Measurements from ENCODE around the gene CASTOR1. TPM values are rescaled to one million over a fixed set of nuclear protein-coding genes. Genes with fewer than 3 reads are reported as not detected.

Gene CASTOR1
- total RNA-seq, 1 donor from 2014 or later: 8.2 TPM

- ATAC-seq: no peak
- DNase-seq (ENCODE audit: missing footprints): peak; percentile 52
- intact Hi-C loops (cut with DNase I): no loop called here
Observed at GRCh38 chr22:30243661-30244060, 45.6 kb downstream of the CASTOR1 start.

GRCh38 chr22:30241576-30242371 lies 47.5 kb downstream of the CASTOR1 start:
- ATAC-seq (no peak), DNase-seq (ENCODE audit: missing footprints) (peak; percentile 53)
- intact Hi-C loops (cut with DNase I): no loop called here

- DNase-seq (ENCODE audit: missing footprints): peak; percentile 4
- intact Hi-C loops (cut with DNase I): no loop called here
Observed at GRCh38 chr22:30240541-30241417, 48.5 kb downstream of the CASTOR1 start.

GRCh38 chr22:30239488-30240405 lies 49.6 kb downstream of the CASTOR1 start:
- DNase-seq (ENCODE audit: missing footprints): no peak
- intact Hi-C loops (cut with DNase I): no loop called here
- no peak for ATAC-seq

More at GRCh38 chr22:30240541-30241417, 48.5 kb downstream of the CASTOR1 start:
- ATAC-seq: no peak

- peak; percentile 84 for ATAC-seq
- intact Hi-C loops (cut with DNase I): no loop called here
- no peak for DNase-seq (ENCODE audit: missing footprints)
Observed at GRCh38 chr22:30238661-30239487, 50.4 kb downstream of the CASTOR1 start.

- no peak for ATAC-seq
- DNase-seq (ENCODE audit: missing footprints): no peak
- intact Hi-C loops (cut with DNase I): no loop called here
Observed at GRCh38 chr22:30238136-30238535, 51.2 kb downstream of the CASTOR1 start.

GRCh38 chr22:30236875-30237274 lies 52.4 kb downstream of the CASTOR1 start:
- ATAC-seq: no peak
- intact Hi-C loops (cut with DNase I): no loop called here
- DNase-seq (ENCODE audit: missing footprints): no peak

- DNase-seq (ENCODE audit: missing footprints) (no peak), ATAC-seq (no peak)
- intact Hi-C loops (cut with DNase I): no loop called here
Observed at GRCh38 chr22:30235687-30236170, 53.6 kb downstream of the CASTOR1 start.

Other genes starting within 250 kb of the CASTOR1 start
- gene HORMAD2, start 209.0 kb downstream of the CASTOR1 start, total RNA-seq: not detected
- gene LIF, start 42.7 kb downstream of the CASTOR1 start, total RNA-seq: 0.27 TPM
- 0.19 TPM for gene OSM, start 22.7 kb downstream of the CASTOR1 start, total RNA-seq
- gene TBC1D10A, start 37.4 kb upstream of the CASTOR1 start, total RNA-seq: 7.1 TPM
- 95.4 TPM for gene SF3A1, start 67.4 kb upstream of the CASTOR1 start, total RNA-seq
- 0.46 TPM for gene CCDC157, start 67.5 kb upstream of the CASTOR1 start, total RNA-seq
- 3.7 TPM for gene RNF215, start 97.9 kb upstream of the CASTOR1 start, total RNA-seq
- 0.65 TPM for gene SEC14L2, start 107.5 kb upstream of the CASTOR1 start, total RNA-seq
- gene MTFP1, start 136.3 kb upstream of the CASTOR1 start, total RNA-seq: 18.2 TPM
- gene SEC14L3, start 182.5 kb upstream of the CASTOR1 start, total RNA-seq: not detected
- not detected for gene SEC14L4, start 216.2 kb upstream of the CASTOR1 start, total RNA-seq

Data from Right ventricle myocardium inferior (tissue), 1 donor.